OCI-LY3 (cell line): ENCODE data around the gene TUFT1.

Experiments used
- H2AFZ ChIP-seq: fragments of 200-600, 300-600 bp; shearing (Covaris generic); 2 replicates; pipeline ENCODE4 v1.6.0; 2014; ENCODE audit warnings: antibody characterized with exemption, low read depth, low read length
- H3K27ac ChIP-seq: fragments of 200-600, 300-600 bp; sonication (generic); 2 replicates; pipeline ENCODE4 v1.5.1; 2014; ENCODE audit warnings: mild to moderate bottlenecking, low read length, moderate library complexity, mixed read lengths
- H3K27me3 ChIP-seq: fragments of 200-600, 300-600 bp; sonication (generic); 2 replicates; pipeline ENCODE4 v1.6.1; 2014; ENCODE audit warnings: low read depth, low read length, mixed read lengths
- H3K36me3 ChIP-seq: fragments of 200-600, 300-600 bp; sonication (generic); replicated peaks from 2 replicates; pipeline ENCODE3; 2014; ENCODE audit warnings: low read depth, low read length, mixed read lengths
- H3K4me1 ChIP-seq: fragments of 300-600, 200-600 bp; sonication (generic); 2 replicates; pipeline ENCODE4 v1.6.1; 2014; ENCODE audit warnings: low read length, mixed read lengths
- H3K4me2 ChIP-seq: fragments of 200-600, 300-600 bp; sonication (generic); 2 replicates; pipeline ENCODE4 v1.6.1; 2014; ENCODE audit warnings: low read length, mixed read lengths
- H3K4me3 ChIP-seq: fragments of 300-600, 200-600 bp; sonication (generic); 2 replicates; pipeline ENCODE4 v1.5.1; 2014; ENCODE audit warnings: antibody characterized with exemption, mild to moderate bottlenecking, low read length, moderate library complexity
- H3K79me2 ChIP-seq: fragments of 300-600, 200-600 bp; shearing (Covaris generic); 2 replicates; pipeline ENCODE4 v1.6.1; 2014; ENCODE audit warnings: mild to moderate bottlenecking, low read length, mixed read lengths
- H3K9ac ChIP-seq: fragments of 300-600, 200-600 bp; shearing (Covaris generic); 2 replicates; pipeline ENCODE4 v1.6.0; 2014; ENCODE audit warnings: mild to moderate bottlenecking, low read length, moderate library complexity
- H3K9me3 ChIP-seq: fragments of 200-600, 300-600 bp; shearing (Covaris generic); 2 replicates; pipeline ENCODE4 v1.6.1; 2014; ENCODE audit warnings: low read length, mixed read lengths; ENCODE audit not compliant: insufficient read depth
- H4K20me1 ChIP-seq: fragments of 200-600, 300-600 bp; sonication (generic); 2 replicates; pipeline ENCODE4 v1.6.1; 2016; ENCODE audit warnings: low read length, mixed read lengths; ENCODE audit not compliant: insufficient read depth
- EZH2phosphoT487 ChIP-seq: fragments of 200-600 bp; shearing (Covaris generic); IDR thresholded peaks from 2 replicates; pipeline ENCODE4 v1.6.1; 2018; ENCODE audit warnings: antibody characterized with exemption, mixed run types, low read depth
- TF ChIP-seq, protein P1 (sequence below): fragments of 200-600, 300-600 bp; sonication (generic); IDR thresholded peaks from 2 replicates; pipeline ENCODE4 v1.5.1; 2014; ENCODE audit warnings: antibody characterized with exemption, low read length, low read depth

Gene TUFT1

DNA sequence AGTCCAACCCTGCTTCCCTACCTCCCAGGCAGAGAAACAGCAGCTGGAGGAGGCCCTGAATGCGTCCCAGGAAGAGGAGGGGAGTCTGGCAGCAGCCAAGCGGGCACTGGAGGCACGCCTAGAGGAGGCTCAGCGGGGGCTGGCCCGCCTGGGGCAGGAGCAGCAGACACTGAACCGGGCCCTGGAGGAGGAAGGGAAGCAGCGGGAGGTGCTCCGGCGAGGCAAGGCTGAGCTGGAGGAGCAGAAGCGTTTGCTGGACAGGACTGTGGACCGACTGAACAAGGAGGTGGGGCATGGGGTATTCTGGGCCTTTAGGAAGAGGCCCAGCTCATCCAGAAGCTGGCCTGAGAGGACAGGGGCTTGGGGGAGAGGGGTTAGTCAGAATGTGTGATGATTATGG is 9.6 kb upstream of the TUFT1 start:
- Histone ChIP-seq H3K4me3 (no peak overlapping the region), H3K9ac (no peak overlapping the region), H3K4me2 (no peak overlapping the region), H3K27me3 (no peaks in the 10 kb centered on the region), H4K20me1 (no peaks in the 10 kb centered on the region), H3K9me3 (no peaks in the 10 kb centered on the region), H3K4me1 (peaks cover 5% of the 10 kb centered on the region; the same call in 1 of the 2 replicates), H3K36me3 (no peaks in the 10 kb centered on the region), H3K79me2 (no peaks in the 10 kb centered on the region), H2AFZ (no peak overlapping the region), H3K27ac (no peak overlapping the region)
- no peak for TF ChIP-seq EZH2phosphoT487
- TF ChIP-seq, protein P1, sequence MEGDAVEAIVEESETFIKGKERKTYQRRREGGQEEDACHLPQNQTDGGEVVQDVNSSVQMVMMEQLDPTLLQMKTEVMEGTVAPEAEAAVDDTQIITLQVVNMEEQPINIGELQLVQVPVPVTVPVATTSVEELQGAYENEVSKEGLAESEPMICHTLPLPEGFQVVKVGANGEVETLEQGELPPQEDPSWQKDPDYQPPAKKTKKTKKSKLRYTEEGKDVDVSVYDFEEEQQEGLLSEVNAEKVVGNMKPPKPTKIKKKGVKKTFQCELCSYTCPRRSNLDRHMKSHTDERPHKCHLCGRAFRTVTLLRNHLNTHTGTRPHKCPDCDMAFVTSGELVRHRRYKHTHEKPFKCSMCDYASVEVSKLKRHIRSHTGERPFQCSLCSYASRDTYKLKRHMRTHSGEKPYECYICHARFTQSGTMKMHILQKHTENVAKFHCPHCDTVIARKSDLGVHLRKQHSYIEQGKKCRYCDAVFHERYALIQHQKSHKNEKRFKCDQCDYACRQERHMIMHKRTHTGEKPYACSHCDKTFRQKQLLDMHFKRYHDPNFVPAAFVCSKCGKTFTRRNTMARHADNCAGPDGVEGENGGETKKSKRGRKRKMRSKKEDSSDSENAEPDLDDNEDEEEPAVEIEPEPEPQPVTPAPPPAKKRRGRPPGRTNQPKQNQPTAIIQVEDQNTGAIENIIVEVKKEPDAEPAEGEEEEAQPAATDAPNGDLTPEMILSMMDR: no peak

DNA sequence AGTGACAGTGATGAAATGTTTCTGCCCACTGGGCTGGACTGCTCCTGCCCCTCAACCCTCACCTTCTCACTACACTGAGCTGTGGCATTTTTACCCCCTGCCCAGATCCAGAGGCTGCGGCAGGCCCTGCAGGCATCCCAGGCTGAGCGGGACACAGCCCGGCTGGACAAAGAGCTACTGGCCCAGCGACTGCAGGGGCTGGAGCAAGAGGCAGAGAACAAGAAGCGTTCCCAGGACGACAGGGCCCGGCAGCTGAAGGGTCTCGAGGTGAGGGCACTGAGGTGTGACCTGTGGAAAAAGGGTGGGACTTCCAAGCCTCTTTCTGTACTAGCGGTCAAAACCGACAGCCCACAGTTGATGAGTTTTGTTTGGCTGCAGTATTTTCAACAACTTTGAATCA is 6.2 kb upstream of the TUFT1 start:
- H3K4me3 ChIP-seq: no peak overlapping the region
- H2AFZ ChIP-seq: no peak overlapping the region
- peaks cover 5% of the 10 kb centered on the region; the same call in 1 of the 2 replicates for H3K4me1 ChIP-seq
- no peaks in the 10 kb centered on the region for H4K20me1 ChIP-seq
- no peak overlapping the region for H3K9ac ChIP-seq
- H3K36me3 ChIP-seq: no peaks in the 10 kb centered on the region
- H3K27me3 ChIP-seq: no peaks in the 10 kb centered on the region
- no peak overlapping the region for H3K27ac ChIP-seq
- H3K79me2 ChIP-seq: no peaks in the 10 kb centered on the region
- H3K9me3 ChIP-seq: no peaks in the 10 kb centered on the region
- TF ChIP-seq, protein P1: no peak
- TF ChIP-seq EZH2phosphoT487: no peak
- H3K4me2 ChIP-seq: no peak overlapping the region

DNA sequence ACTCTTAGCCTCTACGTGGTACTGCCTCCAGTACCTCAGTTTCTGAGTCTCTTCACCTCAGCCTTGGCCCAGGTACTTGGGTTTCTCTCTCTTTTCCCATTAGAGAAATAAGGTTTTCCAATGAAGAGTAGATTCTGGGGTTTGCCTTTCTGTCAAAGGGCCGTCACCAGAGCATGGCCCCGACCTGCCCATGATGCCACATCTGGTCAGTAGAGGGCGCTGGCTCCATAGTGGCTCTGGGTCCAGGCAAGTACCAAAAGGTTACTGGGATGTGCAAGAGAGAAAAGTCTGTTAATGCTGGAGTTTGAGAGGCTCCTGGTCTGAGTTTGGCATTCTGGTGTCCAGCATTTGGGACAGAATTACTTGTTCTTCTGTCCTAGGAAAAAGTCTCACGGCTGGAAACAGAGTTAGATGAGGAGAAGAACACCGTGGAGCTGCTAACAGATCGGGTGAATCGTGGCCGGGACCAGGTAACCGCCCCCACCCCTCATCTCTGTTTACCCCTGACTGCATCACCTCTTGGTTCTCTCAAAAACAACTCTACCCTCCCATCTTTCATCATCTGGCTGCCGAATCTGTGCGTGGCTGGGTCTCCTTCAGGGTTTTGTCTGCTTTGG is 5.3 kb upstream of the TUFT1 start:
- Histone ChIP-seq H3K36me3 (no peaks in the 10 kb centered on the region), H3K4me1 (peaks cover 5% of the 10 kb centered on the region; the same call in 1 of the 2 replicates)

More for the DNA sequence above, 5.3 kb upstream of the TUFT1 start:
- Histone ChIP-seq H4K20me1 (no peaks in the 10 kb centered on the region), H3K9ac (no peak overlapping the region), H3K27ac (no peak overlapping the region), H3K4me2 (0 out of 2 replicates have a peak overlapping the region, but pooled peaks have one; percentile 18), H3K79me2 (no peaks in the 10 kb centered on the region), H3K9me3 (no peaks in the 10 kb centered on the region), H3K27me3 (no peaks in the 10 kb centered on the region), H3K4me3 (no peak overlapping the region), H2AFZ (peak overlapping the region; percentile 69; the same call in 1 of the 2 replicates)
- no peak for TF ChIP-seq EZH2phosphoT487
- TF ChIP-seq, protein P1: peak; percentile 99
